GM19438 (cell line): ENCODE data around the gene KCTD19.

Experiments
- ATAC-seq: cut with Tn5 transposase; IDR thresholded peaks from one replicate; pipeline ENCODE4 v1.9.1; 2021; ENCODE audit warnings: low read depth; ENCODE audit not compliant: unreplicated experiment

KCTD19 gene

GRCh38 chr16:67284699-67285646 is 41.6 kb downstream of the KCTD19 start:
- ATAC-seq = no peak

DNA sequence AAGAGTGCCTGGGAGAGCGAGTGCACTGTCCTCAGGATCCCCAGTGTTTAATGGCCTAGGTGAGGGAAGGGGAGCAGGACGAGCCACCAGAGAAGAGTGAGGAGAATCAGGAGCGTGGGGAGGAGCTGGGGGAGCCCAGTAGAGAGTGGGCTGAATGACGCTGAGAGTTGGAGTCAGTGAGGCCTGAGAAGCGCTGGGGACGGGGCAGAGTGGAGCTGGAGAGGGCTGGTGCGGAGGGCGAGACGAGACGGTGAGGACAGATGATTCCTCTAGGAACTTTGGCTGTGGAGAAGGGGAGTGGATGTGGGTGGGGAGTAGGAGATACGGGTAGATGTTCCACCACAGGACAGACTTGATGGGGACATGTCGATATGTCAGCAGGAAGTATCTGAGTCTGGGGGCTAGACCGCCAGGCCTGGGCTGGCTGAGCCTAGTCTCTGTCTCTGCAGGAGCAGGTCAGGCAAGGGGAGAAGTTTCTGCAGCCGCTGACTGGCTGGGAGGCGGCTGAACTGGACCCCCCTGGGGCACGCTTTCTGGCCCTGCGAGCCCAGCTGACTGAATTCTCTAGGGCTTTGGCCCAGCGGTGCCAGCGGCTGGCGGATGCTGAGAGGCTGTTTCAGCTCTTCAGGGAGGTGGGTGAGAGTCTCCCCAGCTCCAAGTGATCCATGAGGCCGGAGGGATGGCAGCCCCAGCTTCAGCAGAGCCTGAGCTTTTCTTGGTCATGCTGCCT is 42.5 kb downstream of the KCTD19 start:
- no peak for ATAC-seq

DNA sequence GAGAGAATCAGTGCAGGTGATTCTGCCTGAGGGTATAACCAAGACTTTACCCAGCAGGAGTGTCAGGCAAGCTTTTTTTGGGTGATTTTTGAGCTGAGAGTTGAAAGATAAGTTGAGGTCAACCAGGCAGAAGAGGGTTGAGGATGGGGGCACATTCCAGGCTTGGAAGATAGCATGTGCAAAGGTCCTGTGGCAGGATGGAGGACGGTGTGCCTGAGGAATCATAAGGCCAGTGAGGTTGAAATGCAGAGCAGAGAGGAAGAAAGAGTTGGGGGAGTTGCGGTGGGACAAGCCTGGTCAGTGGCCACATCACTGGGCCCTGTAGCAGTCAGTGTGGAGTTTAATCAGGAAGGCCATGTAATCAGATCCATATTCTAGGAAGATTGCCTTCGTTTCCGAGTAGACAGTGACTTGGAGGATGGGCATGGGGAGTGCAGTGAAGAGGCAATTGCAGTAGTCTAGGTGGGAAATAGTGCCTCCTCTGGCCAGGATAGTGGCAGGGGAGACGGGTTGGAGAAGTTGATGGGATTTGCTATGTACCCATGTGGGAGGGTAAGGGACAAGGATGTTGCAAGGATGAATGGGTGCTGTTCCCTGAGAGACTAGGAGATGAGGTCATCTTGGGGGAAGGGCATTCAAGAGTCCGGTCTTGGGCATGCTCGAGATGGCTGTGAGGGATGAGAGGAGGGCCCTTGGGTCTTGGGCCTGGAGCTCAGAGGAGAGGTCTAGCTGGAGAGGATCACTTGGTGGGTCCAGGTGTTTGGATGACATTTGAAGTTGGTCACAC is 43.3 kb downstream of the KCTD19 start:
- no peak for ATAC-seq

GRCh38 chr16:67282447-67282805 is 44.1 kb downstream of the KCTD19 start:
- no peak for ATAC-seq

DNA sequence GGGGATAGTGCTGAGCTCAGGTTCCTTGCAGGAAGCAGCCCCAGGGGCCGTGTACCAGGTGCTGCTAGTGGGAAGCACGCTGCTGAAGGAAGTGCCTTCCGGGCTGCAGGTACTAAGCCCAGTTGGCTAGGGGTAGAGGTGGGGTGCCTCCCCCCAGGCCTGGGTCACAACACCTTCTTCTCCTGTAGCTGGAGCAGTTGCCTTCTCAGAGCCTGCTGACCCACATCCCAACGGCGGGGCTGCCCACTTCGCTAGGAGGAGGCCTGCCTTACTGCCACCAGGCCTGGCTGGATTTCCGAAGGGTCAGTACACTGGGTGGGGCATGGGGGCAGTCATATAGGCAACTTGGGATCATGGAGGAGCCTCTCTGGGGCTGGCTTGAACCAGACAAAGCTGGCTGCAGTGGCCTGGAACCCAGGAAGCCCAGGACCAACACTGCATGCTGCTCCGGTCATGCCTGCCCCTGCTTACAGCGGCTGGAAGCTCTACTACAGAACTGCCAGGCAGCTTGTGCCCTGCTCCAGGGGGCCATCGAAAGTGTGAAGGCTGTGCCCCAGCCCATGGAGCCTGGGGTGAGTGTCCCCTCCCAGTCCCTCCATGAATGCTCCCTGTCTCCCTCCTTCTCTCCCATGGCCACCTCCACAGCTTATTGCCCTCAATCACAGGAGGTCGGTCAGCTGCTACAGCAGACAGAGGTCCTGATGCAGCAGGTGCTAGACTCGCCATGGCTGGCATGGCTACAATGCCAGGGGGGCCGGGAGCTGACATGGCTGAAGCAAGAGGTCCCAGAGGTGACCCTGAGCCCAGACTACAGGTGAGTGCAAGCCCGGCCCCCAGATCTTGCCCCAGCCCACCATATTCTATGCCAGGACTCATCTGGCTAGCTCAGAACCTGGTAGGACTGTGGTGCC is 44.8 kb downstream of the KCTD19 start:
- no peak for ATAC-seq

GRCh38 chr16:67280090-67281015 is 46.2 kb downstream of the KCTD19 start:
- ATAC-seq = no peak

DNA sequence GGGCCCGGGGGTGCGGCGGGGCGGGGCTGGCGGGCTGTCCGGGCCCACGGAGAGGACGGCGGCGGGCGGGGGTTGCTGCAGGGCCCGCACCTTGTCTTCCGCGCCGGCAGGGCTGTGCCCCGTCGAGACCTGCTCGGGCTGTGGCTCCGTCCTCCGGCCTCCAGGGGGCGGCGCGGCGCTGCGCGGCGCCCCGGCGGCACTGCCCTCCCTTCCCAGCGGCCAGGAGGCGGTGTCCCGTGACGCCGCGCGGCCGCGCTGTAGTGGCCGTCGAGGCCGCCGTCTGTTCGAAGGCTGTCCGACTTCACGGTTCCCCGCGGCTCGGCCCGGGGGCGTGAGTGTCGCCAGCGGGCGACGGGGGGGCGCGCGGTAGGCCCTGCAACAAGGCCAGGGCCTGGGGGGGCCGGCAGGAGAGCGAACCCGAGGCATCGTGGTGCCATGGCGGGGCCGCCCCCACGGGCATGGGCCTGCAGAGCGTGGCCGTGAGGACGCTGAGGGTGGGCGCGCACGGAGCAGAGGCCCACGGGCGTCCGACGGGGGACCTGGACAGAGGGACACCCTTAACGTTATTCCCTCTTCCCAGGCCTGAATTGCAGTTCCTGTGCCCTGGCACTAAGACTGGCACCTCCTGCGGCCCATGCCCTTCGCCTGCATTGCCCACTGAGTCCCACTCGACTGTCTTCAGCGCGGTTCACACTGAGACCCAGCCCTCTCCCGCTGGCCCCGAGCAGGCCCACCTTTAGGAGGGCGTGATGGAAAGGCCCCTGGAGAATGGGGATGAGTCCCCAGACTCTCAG is 47.0 kb downstream of the KCTD19 start, which contains the start of gene PLEKHG4:
PLEKHG4 (plus strand) TSS at position 237 of the 794 bp plus-strand sequence; CDS start at position 750, 513 bp downstream.
- ATAC-seq = no peak

- ATAC-seq = no peak
Measured at GRCh38 chr16:67278773-67279295, 47.7 kb downstream of the KCTD19 start.

DNA sequence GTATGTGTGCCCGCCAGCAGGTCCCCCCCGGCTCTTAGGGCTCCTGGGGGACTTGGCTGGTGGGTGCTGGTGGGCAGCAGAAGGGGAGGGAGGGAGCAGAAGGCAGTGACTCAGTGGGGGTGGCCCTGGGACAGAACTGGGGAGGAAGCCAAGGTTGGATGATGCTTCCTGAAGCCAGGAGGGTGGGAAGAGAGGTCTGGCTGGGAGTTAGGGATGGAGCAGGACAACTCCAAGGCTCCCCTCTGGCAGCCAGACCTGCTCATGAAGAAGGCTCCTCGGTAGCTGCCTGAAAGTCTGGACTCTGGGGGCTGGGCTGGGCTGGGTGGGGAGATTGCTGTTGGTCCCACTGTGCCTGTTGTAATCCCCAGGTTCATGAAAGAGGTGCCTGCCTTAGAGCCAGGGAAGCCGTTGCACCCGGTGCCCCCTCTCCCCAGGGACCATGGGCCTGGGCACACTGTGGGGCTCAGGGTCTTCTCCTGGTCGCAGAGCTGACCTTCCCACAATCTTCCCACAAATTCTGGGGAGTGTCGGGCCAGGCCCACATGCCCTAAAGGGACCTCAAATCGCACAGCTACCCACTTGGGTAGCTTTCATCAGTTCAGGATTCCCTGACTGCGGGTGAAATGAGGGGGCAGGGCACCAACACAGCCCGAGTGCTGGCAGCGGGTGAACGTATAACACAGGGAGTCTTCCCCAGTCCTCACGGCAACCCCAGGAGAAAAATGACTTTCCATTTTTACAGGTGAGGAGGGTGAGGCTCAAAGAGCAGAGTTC is 48.4 kb downstream of the KCTD19 start:
- no peak for ATAC-seq

- no peak for ATAC-seq
Measured at GRCh38 chr16:67277294-67277998, 49.1 kb downstream of the KCTD19 start.

DNA sequence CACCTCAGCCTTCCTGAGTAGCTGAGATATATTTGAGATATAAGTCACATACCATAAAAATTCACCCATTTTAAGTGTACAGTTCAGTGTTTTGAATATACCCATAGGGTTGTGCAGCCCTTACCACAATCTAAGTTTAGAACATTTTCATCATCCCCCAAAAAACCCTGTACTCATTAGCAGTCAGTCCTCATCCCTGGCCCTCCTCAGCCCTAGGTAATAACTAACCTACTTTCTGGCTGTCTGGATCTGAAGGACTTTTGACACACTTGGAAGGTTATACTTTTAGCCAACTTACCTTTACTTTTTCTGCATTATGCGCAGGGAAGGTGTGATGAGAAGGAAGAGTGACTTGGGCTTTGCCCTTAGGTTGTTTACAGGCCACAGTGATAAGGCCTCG is 51.2 kb downstream of the KCTD19 start:
- ATAC-seq = no peak

GRCh38 chr16:67271446-67271845 is 55.1 kb downstream of the KCTD19 start:
- ATAC-seq = no peak

- ATAC-seq = no peak
Measured at GRCh38 chr16:67270931-67271338, 55.6 kb downstream of the KCTD19 start.

DNA sequence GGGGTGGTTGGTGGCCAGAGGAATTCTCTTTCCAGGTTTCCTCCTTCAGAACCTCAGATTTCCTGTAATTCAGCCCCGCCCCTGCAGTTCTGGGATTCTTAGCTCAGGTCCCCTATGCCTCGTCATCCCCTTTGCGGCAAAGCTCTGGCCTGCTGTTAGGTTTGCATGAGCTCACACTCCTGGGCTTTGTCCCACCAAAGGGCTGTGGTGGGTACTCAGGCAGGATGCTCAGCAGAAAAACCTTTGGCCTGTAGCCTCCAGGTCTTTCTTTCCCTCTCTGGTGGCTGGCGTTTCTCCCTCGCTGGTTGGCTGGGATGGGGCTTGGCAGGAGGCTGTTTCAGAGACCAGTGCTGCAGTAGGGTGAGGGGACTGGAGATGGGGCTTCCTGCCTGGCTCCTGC is 56.8 kb downstream of the KCTD19 start:
- no peak for ATAC-seq

DNA sequence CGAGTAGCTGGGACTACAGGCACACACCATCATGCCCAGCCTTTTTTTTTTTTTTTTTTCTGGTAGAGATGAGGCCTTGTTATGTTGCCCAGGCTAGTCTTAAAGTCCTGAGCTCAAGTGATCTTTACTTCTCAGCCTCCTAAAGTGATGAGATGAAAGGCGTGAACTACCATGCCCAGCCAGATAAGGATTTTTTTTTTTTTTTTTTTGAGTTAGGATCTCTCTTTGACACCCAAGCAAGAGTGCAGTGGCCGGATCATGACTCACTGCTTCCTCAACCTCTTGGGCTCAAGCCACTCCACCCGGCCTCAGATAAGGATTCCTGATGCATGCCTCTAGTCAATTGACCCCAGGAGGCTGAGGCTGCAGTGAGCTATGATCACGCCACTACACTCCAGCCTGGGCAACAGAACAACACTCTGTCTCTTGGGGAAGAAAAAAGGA is 58.4 kb downstream of the KCTD19 start:
- no peak for ATAC-seq

DNA sequence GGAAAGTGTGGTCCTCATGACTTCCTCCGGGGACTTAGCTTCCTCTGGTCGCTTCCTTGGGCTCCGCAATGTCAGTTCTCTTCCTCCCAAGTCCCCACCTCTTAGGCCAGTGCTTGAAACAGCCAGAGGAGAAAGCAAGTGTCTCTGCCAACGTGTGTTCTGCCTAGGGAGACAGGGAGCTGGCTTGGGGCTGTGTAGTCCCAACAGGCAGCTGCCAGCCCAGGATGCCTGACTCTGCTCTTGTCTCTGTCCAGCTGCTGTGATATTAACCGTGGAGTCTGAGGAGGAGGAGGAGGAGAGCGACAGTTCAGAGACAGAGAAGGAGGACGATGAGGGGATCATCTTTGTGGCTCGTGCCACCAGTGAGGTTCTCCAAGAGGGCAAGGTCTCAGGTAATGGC is 60.7 kb downstream of the KCTD19 start:
- ATAC-seq = no peak
